ENCODE results near the gene MYPOP.

MYPOP gene

DNA sequence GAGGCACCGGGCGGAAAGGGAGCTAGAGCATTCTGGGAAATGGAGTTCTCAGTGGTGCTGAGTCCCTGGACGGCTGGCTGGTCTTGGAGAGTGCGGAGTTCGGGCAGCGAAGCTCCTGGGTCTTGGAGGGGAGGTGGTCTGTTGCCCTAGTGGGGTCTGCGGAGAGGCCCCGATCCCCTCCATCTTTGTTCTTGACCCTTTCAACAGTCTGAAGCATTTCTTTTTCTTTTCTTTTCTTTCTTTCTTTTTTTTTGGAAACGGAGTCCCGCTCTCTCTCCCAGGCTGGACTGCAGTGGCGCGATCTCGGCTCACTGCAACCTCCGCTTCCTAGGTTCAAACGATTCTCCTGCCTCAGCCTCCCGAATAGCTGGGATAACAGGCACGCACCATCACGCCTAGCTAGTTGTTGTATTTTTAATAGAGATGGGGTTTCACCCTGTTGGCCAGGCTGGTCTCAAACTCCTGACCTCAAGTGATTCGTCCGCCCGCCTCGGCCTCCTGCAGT, 39.0 kb downstream of the MYPOP start:
- DNase-seq (ENCODE audit: low read depth) = no peak

DNA sequence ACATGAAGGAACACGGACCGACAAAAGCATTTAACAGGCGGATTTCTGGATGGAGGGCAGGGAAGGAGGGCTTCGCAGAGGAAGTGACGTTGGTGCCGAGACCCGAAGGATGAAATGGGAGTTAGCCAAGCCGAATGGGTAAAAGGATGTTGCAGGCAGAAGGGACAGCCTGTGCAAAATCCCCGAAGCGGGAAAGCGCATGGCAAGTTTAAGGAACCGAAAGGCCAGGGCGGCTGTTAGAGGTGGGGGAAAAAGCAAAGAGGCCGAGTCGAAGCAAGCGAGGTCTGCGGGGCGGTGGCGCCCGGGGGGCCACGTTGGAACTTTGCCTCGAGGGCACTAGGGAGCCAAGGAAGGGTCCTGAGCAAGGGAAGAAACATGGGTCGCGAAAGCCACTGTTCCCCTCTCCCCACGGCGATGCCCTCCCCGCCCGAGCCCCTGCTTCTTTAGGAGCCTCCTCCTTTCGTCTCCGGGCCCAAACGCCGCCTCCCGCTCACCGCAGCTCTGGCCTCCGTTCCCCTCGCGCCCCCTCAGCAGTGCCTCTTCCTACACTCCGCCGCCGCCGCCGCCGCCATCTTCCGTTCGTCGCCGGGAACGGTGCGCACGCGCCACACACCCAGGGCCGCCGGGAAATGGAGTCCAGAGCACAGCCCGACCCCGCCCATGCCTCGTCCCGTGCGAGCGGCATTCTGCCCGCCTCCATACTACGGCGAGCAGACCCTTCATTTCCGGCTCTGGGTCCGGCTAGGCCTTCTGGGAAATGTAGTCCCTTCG, 39.7 kb downstream of the MYPOP start, which contains the start of gene SYMPK:
Gene SYMPK (minus strand): TSS at position 584 of the 771 bp plus-strand sequence. CDS start 8,652 bp downstream, outside the sequence.
- peak; percentile 97 for DNase-seq (ENCODE audit: low read depth)

DNA sequence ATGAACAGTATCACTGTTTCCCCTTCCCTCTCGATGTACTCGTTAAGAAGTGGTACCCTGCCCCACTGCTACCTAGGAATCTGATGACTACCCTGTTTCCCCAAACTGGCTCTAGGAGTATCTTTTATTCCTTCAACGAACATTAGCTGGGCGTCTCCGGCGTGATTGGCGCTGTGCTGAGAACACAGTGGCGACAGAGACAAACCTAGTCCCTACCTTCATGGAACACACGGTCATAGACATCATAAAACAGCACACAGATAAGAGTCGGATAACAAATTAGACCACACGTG, 40.2 kb downstream of the MYPOP start:
- DNase-seq (ENCODE audit: low read depth) = no peak

GRCh38 chr19:45860359-45861259, 41.8 kb downstream of the MYPOP start:
- DNase-seq (ENCODE audit: low read depth) = no peak

DNA sequence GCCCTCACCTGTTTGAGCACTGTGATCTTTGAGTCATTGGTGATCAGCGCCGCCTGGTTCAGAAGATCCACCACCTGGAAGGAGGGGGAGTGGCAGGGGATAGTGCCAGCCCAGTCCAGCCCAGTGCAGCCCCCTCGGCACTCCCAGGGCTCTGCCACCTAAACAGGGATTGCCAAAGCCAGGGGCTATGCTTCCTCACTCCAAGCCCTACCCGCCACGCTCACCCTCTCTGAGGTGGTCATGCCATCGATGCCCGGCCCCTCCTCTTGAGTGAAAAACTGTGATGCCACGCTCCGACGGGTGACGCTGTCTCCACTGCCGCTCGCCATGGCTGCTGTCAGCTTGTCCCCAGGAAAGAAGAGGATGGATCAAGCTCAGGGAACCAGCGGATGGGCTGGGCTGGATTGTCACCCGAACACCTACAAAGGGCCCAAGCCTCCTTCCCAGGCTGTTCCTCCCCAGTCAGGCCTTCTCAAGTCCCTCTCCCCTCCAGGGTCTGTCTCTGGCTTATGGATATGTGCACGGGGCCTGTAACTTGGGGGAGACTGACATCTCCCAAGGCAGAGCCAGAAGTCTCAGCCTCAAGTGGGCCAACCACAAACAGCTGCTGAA, 48.1 kb downstream of the MYPOP start:
- DNase-seq (ENCODE audit: low read depth) = no peak

DNA sequence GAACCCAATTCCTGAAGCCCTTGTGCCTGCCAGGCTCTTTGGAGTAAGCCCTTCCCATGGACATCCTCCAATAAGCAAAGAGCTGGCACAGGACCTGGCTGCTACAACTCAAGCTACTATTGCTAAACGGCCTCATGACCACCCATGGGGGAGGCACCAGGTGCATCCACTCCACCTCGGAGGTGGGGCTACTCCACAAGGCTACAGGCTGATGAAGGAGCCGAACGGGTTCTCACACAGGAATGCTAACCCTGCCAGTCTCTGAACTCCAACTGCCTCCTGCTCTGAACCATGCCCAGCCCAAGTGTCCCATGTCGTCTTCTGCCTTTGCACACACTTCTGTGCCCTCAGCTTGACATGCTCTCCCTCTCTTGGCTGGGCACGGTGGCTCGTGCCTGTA, 49.4 kb downstream of the MYPOP start:
- DNase-seq (ENCODE audit: low read depth) = no peak

- DNase-seq (ENCODE audit: low read depth) = no peak
These were observed 50.2 kb downstream of the MYPOP start for GRCh38 chr19:45852145-45852750.

DNA sequence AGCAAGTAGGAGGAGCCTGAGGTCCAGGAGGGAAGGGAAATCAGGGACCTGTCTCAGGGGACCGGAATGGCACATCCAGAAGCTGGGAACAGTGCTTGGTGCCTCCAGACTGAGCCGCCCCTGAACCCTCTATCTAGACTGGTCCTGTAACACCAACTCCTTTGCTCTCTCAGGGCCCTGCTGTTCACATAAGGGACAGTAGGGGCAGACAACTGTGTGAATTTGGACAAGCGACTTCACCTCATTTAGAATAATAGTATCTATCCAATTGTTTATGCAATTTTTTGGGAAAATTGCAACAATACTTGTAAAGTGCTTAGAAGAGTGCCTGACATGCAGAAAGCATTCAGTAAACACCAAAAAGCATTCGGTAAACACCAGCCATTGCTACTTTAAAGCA, 53.5 kb downstream of the MYPOP start:
- DNase-seq (ENCODE audit: low read depth) = no peak

- DNase-seq (ENCODE audit: low read depth) = no peak
These were observed 54.8 kb downstream of the MYPOP start for GRCh38 chr19:45847663-45848062.

DNA sequence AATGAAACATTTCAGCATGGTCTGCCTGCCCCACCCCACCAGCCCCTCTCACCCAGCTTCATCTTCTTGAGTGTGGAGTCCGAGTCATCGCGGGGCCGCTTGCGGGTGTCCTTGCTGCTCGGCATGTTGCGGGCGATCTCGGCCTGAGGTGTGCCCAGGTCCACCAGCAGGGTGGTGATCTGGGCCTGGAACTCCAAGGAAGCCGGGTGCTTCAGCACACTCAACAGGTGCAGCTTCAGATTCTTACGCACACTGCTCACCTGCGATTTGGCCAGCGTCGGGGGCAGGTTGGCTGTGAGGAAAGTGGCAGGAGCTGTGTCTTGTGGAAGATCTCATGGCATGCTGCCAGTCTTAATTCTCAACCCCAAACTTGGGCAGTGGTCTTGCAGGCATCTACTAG, 60.2 kb downstream of the MYPOP start:
- DNase-seq (ENCODE audit: low read depth) = no peak
